IMR-90 (cell line): ENCODE measurements around the gene CTR9. TPM values are rescaled to one million over a fixed set of nuclear protein-coding genes. Genes with fewer than 3 reads are reported as not detected.

Experiments used
- ATAC-seq: fragments of 200-7000 bp; cut with Tn5 transposase; 2 replicates; pipeline ENCODE4 v1.9.1; 2020; ENCODE audit warnings: low read depth, mild to moderate bottlenecking, moderate library complexity
- BruUV-seq: library from RNA; stranded (reverse); fragments of 400-500 nt; replicated peaks from 2 replicates; lab custom pipeline; 2021; lab: Mats Ljungman, UMichigan
- CTCF ChIA-PET: fragments of 300-600 bp; formaldehyde crosslinking; extraction: SDS; loops from one replicate; lab custom pipeline; 2021; ENCODE audit warnings: antibody characterized with exemption; lab: Yijun Ruan, JAX
- POLR2A ChIA-PET: fragments of 300-600 bp; sonication (Branson Sonifier 250); formaldehyde crosslinking; loops from one replicate; lab custom pipeline; 2022; ENCODE audit warnings: antibody characterized with exemption; ENCODE audit not compliant: unreplicated experiment; lab: Charles Lee
- DNase-seq: peaks from one replicate; pipeline ENCODE4 v3.0.0; 2013
- H2AFZ ChIP-seq: replicated peaks from 2 replicates; pipeline ENCODE3; 2013; ENCODE audit warnings: low read length, mild to moderate bottlenecking; ENCODE audit not compliant: poor library complexity
- H2AK5ac ChIP-seq: 2 replicates; pipeline ENCODE4 v1.6.1; 2013; ENCODE audit warnings: low read depth, low read length, inconsistent platforms
- H2AK9ac ChIP-seq: replicated peaks from 2 replicates; pipeline ENCODE3; 2013; ENCODE audit warnings: mild to moderate bottlenecking, low read depth, low read length, moderate library complexity; ENCODE audit not compliant: poor library complexity
- H2BK120ac ChIP-seq: 2 replicates; pipeline ENCODE4 v1.6.1; 2013; ENCODE audit warnings: low read depth, low read length, inconsistent platforms
- H2BK15ac ChIP-seq: 3 replicates; pipeline ENCODE4 v1.6.1; 2013; ENCODE audit warnings: low read depth, low read length, inconsistent platforms
- H2BK20ac ChIP-seq: 2 replicates; pipeline ENCODE4 v1.6.1; 2013; ENCODE audit warnings: low read depth, mild to moderate bottlenecking, inconsistent platforms, low read length, moderate library complexity
- H2BK5ac ChIP-seq: 2 replicates; pipeline ENCODE4 v1.6.1; 2013; ENCODE audit warnings: mild to moderate bottlenecking, low read depth, low read length, inconsistent platforms; ENCODE audit not compliant: poor library complexity, severe bottlenecking
- H3K14ac ChIP-seq: replicated peaks from 2 replicates; pipeline ENCODE4 v1.6.1; 2013; ENCODE audit warnings: low read depth, low read length, inconsistent platforms
- H3K18ac ChIP-seq: 2 replicates; pipeline ENCODE4 v1.6.1; 2013; ENCODE audit warnings: low read depth, low read length, control low read depth
- H3K23ac ChIP-seq: 2 replicates; pipeline ENCODE4 v1.6.1; 2013; ENCODE audit warnings: low read depth, low read length, inconsistent platforms
- H3K27ac ChIP-seq: 2 replicates; pipeline ENCODE4 v1.5.1; 2013; ENCODE audit warnings: mild to moderate bottlenecking, control low read depth, low read length; ENCODE audit not compliant: insufficient read depth
- H3K27me3 ChIP-seq: 2 replicates; pipeline ENCODE4 v1.6.1; 2013; ENCODE audit warnings: low read length; ENCODE audit not compliant: control insufficient read depth, insufficient read depth
- H3K36me3 ChIP-seq: 2 replicates; pipeline ENCODE4 v1.6.1; 2013; ENCODE audit warnings: low read length, mixed read lengths; ENCODE audit not compliant: control insufficient read depth, insufficient read depth
- H3K4ac ChIP-seq: 2 replicates; pipeline ENCODE4 v1.6.1; 2013; ENCODE audit warnings: low read depth, low read length, inconsistent platforms
- H3K4me1 ChIP-seq: 2 replicates; pipeline ENCODE4 v1.6.1; 2013; ENCODE audit warnings: low read length, mixed read lengths; ENCODE audit not compliant: control insufficient read depth, insufficient read depth
- H3K4me2 ChIP-seq: 2 replicates; pipeline ENCODE4 v1.6.1; 2013; ENCODE audit warnings: low read depth, mild to moderate bottlenecking, control low read depth, low read length, moderate library complexity
- H3K4me3 ChIP-seq: 2 replicates; pipeline ENCODE4 v1.5.1; 2013; ENCODE audit warnings: low read depth, mild to moderate bottlenecking, control low read depth, low read length, moderate library complexity; ENCODE audit not compliant: insufficient read depth
- H3K56ac ChIP-seq: 2 replicates; pipeline ENCODE4 v1.6.1; 2013; ENCODE audit warnings: low read length, inconsistent platforms; ENCODE audit not compliant: insufficient read depth; ENCODE audit errors: extremely low read depth
- H3K79me1 ChIP-seq, 2 experiments: 2 replicates each; pipeline ENCODE4 v1.6.1; 2013; ENCODE audit warnings: low read length in 2 of 2, inconsistent platforms in 1 of 2, low read depth in 1 of 2
- H3K9ac ChIP-seq: 2 replicates; pipeline ENCODE4 v1.6.1; 2013; ENCODE audit warnings: low read depth, low read length, control low read depth
- H3K9me1 ChIP-seq: 2 replicates; pipeline ENCODE4 v1.6.1; 2013; ENCODE audit warnings: low read length, inconsistent platforms; ENCODE audit not compliant: insufficient read depth
- H3K9me3 ChIP-seq: 2 replicates; pipeline ENCODE4 v1.6.1; 2013; ENCODE audit warnings: low read length; ENCODE audit not compliant: control insufficient read depth, insufficient read depth
- H4K20me1 ChIP-seq: 2 replicates; pipeline ENCODE4 v1.6.1; 2013; ENCODE audit warnings: low read length, inconsistent platforms; ENCODE audit not compliant: insufficient read depth
- H4K5ac ChIP-seq: 2 replicates; pipeline ENCODE4 v1.6.1; 2013; ENCODE audit warnings: mild to moderate bottlenecking, low read depth, low read length, control low read depth
- H4K8ac ChIP-seq, 2 experiments: 2 replicates each; pipeline ENCODE4 v1.6.1; 2013; ENCODE audit warnings: low read depth in 2 of 2, low read length in 2 of 2, control low read depth in 1 of 2, inconsistent platforms in 1 of 2
- H4K91ac ChIP-seq: 2 replicates; pipeline ENCODE4 v1.6.1; 2013; ENCODE audit warnings: low read depth, low read length, inconsistent platforms; ENCODE audit not compliant: insufficient read depth
- CEBPB ChIP-seq: IDR thresholded peaks from 2 replicates; pipeline ENCODE4 v1.6.1; 2012; ENCODE audit warnings: low read depth, low read length, improper control_type of control experiment
- MXI1 ChIP-seq: IDR thresholded peaks from 2 replicates; pipeline ENCODE4 v1.6.1; 2012; ENCODE audit warnings: low read depth, mild to moderate bottlenecking, low read length, moderate library complexity, borderline replicate concordance
- POLR2A ChIP-seq: IDR thresholded peaks from 2 replicates; pipeline ENCODE4 v1.6.1; 2012; ENCODE audit warnings: mild to moderate bottlenecking, low read depth, low read length
- RAD21 ChIP-seq: IDR thresholded peaks from 2 replicates; pipeline ENCODE4 v1.6.1; 2012; ENCODE audit warnings: low read length, improper control_type of control experiment
- RCOR1 ChIP-seq: IDR thresholded peaks from 2 replicates; pipeline ENCODE4 v1.6.1; 2012; ENCODE audit warnings: mild to moderate bottlenecking, low read length, improper control_type of control experiment; ENCODE audit not compliant: insufficient replicate concordance
- SMC3 ChIP-seq: fragments of 150-350 bp; IDR thresholded peaks from 2 replicates; pipeline ENCODE4 v1.6.1; 2016; ENCODE audit warnings: low read depth, mild to moderate bottlenecking, antibody characterized with exemption, low read length, moderate library complexity
- WGBS, 2 experiments: methylation state at CpG; one replicate each; pipeline versions ENCODE4 v1.1.5 to v1.1.7; 2013; ENCODE audit warnings: missing lambda C conversion rate in 2 of 2; ENCODE audit not compliant: insufficient read length in 1 of 2; ENCODE audit errors: extremely low coverage in 2 of 2; 5-methylcytosine and 5-hydroxymethylcytosine counted together
- dilution Hi-C: fragments of 300-500 bp; cut with HindIII; formaldehyde crosslinking; loops from one replicate; pipeline ENCODE4 v1.14.3; 2018; ENCODE audit warnings: low sequenced_read_pairs; ENCODE audit not compliant: unreplicated experiment
- in situ Hi-C: fragments of 300-500 bp; cut with MboI; formaldehyde crosslinking; loops from 3 replicates; pipeline ENCODE4 v1.14.3; 2019; ENCODE audit warnings: low sequenced_read_pairs, inconsistent platforms, mixed read lengths
- intact Hi-C: fragments of 100-400 bp; cut with micrococcal nuclease; formaldehyde crosslinking; loops from 2 replicates; pipeline ENCODE4 v1.10.0; 2022
- polyA plus RNA-seq, 3 experiments: library from polyadenylated mRNA; depleted of rRNA; stranded (reverse); fragments of >200 nt; gene quantifications; 2 replicates each; pipeline ENCODE4 v1.2.3, GENCODE V29; 2012; ENCODE audit warnings: low replicate concordance in 1 of 3
- total RNA-seq: library from RNA; depleted of rRNA; stranded (reverse); fragments of >200 nt; gene quantifications from 2 replicates; pipeline ENCODE4 v1.2.3, GENCODE V29; 2012
- TF ChIP-seq, protein P1 (sequence below): conservative IDR thresholded peaks from 2 replicates; pipeline ENCODE4 v1.5.1; 2012; ENCODE audit warnings: mild to moderate bottlenecking, low read depth, low read length, improper control_type of control experiment

CTR9 gene
- total and polyA plus RNA-seq, 2 of the 4 experiments (the other 2 are of a cell fraction): 16.8 to 37.1 TPM

DNA sequence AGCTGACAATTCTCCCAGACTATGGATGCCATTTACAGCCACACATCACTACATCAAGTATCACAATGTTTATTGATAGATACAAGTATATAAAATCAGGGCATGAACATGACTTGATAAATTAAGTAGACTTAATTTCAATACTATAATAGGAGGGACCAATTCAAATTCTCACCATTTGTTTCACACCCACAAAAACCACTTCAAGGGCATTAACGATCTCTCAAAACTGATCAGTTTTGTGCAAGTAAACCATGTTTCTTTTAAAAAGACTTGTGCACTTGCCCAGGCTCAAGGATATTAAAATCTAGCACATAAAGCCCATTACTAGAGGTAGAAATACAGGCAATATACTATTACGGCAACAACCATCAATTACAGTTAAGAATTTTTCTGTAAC is 46.0 kb downstream of the CTR9 start (continued):
- TF ChIP-seq SMC3 (no peak), RCOR1 (no peak), POLR2A (no peak), RAD21 (no peak)

DNA sequence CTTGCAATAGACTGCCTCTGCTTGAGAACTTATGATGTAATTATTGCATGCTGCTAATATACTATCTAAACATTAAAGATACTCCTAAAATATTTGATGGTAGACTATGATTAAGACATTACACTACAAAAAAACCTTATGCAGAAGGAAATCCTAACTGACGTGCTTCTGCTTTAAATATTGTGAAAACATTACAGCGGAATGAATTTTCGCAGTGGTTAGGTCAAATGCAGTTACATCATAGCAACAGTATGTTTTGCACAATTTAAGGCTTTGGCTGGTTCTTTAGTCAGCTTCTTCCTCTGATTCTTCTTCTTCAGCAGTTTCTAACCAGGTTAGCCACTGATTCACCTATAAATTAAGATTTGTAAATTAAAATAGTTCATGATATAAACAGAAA is 46.5 kb downstream of the CTR9 start:
- Histone ChIP-seq H4K5ac (no peak overlapping the region), H4K8ac (no peak overlapping the region), H2AK9ac (no peak overlapping the region), H3K4me3 (no peak overlapping the region), H3K9me1 (no peaks in the 10 kb centered on the region), H2AFZ (no peak overlapping the region), H4K91ac (no peak overlapping the region), H3K9ac (no peak overlapping the region), H2BK15ac (no peak overlapping the region), H3K27ac (no peak overlapping the region), H3K4me1 (no peaks in the 10 kb centered on the region), H3K27me3 (no peaks in the 10 kb centered on the region), H2BK5ac (no peak overlapping the region), H2BK120ac (no peak overlapping the region), H3K23ac (no peak overlapping the region), H3K14ac (no peak overlapping the region), H4K20me1 (peaks cover 55% of the 10 kb centered on the region), H3K4me2 (no peak overlapping the region), H2BK20ac (no peak overlapping the region), H3K36me3 (peaks cover 58% of the 10 kb centered on the region), H3K9me3 (no peaks in the 10 kb centered on the region), H3K56ac (no peak overlapping the region), H3K18ac (no peak overlapping the region), H3K4ac (no peak overlapping the region), H3K79me1 (peaks cover 23 to 30% of the 10 kb centered on the region in 2 experiments), H2AK5ac (no peak overlapping the region)
- dilution Hi-C loops (no loop called here), in situ Hi-C loops (loop anchor here (5.0 to 25.0 kb wide), 2 partner anchors 135 to 1465 kb away; no protein-coding TSS in a partner anchor), intact Hi-C loops (no loop called here)
- TF ChIP-seq MXI1 (no peak), CEBPB (0 out of 2 replicates have a peak, but pooled peaks have one; percentile 8), RAD21 (no peak), RCOR1 (no peak), POLR2A (no peak)
- TF ChIP-seq, protein P1, sequence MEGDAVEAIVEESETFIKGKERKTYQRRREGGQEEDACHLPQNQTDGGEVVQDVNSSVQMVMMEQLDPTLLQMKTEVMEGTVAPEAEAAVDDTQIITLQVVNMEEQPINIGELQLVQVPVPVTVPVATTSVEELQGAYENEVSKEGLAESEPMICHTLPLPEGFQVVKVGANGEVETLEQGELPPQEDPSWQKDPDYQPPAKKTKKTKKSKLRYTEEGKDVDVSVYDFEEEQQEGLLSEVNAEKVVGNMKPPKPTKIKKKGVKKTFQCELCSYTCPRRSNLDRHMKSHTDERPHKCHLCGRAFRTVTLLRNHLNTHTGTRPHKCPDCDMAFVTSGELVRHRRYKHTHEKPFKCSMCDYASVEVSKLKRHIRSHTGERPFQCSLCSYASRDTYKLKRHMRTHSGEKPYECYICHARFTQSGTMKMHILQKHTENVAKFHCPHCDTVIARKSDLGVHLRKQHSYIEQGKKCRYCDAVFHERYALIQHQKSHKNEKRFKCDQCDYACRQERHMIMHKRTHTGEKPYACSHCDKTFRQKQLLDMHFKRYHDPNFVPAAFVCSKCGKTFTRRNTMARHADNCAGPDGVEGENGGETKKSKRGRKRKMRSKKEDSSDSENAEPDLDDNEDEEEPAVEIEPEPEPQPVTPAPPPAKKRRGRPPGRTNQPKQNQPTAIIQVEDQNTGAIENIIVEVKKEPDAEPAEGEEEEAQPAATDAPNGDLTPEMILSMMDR: no peak
- ChIA-PET POLR2A (no interaction called here), CTCF (interaction anchor here (1.7 kb wide), 1 partner anchor 990 kb away, joined by 5 read pairs; no protein-coding TSS in a partner anchor)
- no peak for DNase-seq
- ATAC-seq: no peak
- no TSS peak for BruUV-seq
- 100% methylated on average over 3 of the region's 3 CpGs; no CpG with 5 or more reads in 1 of the 2 experiments for WGBS, 2 experiments
